Fibroblast of lung (primary cell): ENCODE data around the gene ADGRF3. TPM values are rescaled to one million over a fixed set of nuclear protein-coding genes. Genes with fewer than 3 reads are reported as not detected.
"Not testable (repeated sequence)": the region's sequence is repeated elsewhere in the genome, so short reads cannot be mapped to it uniquely, and the experiment has no call there.

ENCODE experiments used
- DNase-seq, 2 donors: peaks; one replicate each; pipeline versions ENCODE4 v3.0.0 to v3.0.0-alpha.2; 2010; ENCODE audit warnings: low read depth in 2 of 2
- H2AFZ ChIP-seq: 2 replicates; pipeline ENCODE4 v1.5.1; 2012; ENCODE audit warnings: low read length, control low read depth, inconsistent platforms
- H3K27ac ChIP-seq: 2 replicates; pipeline ENCODE4 v1.5.1; 2011; ENCODE audit warnings: low read length, control low read depth; ENCODE audit not compliant: insufficient read depth
- H3K27me3 ChIP-seq: 2 replicates; pipeline ENCODE4 v1.5.1; 2011; ENCODE audit warnings: mild to moderate bottlenecking, low read length; ENCODE audit not compliant: control insufficient read depth, insufficient read depth
- H3K36me3 ChIP-seq: 2 replicates; pipeline ENCODE4 v1.5.1; 2011; ENCODE audit warnings: low read length; ENCODE audit not compliant: control insufficient read depth, insufficient read depth
- H3K4me1 ChIP-seq: 2 replicates; pipeline ENCODE4 v1.5.1; 2011; ENCODE audit warnings: low read length; ENCODE audit not compliant: control insufficient read depth, insufficient read depth; ENCODE audit errors: extremely low read depth
- H3K4me2 ChIP-seq: 2 replicates; pipeline ENCODE4 v1.5.1; 2011; ENCODE audit warnings: low read length, control low read depth; ENCODE audit not compliant: insufficient read depth; ENCODE audit errors: extremely low read depth
- H3K4me3 ChIP-seq, 4 experiments: fragments of 200-600 bp in 1 of 4; sonication (generic) in 1 of 4; replicated peaks in 1 of 4; 2 replicates each; pipeline ENCODE4 v1.5.1; 2011 to 2016; ENCODE audit warnings: low read length in 4 of 4, low read depth in 3 of 4, mild to moderate bottlenecking in 3 of 4, control low read depth in 2 of 4, inconsistent platforms in 1 of 4, mixed read lengths in 1 of 4; ENCODE audit not compliant: insufficient read depth in 1 of 4; ENCODE audit errors: control extremely low read depth in 1 of 4
- H3K79me2 ChIP-seq: 2 replicates; pipeline ENCODE4 v1.5.1; 2012; ENCODE audit warnings: mild to moderate bottlenecking, low read length, inconsistent platforms; ENCODE audit not compliant: control insufficient read depth, insufficient read depth
- H3K9ac ChIP-seq: 2 replicates; pipeline ENCODE4 v1.5.1; 2011; ENCODE audit warnings: mild to moderate bottlenecking, low read length, control low read depth; ENCODE audit not compliant: insufficient read depth
- H3K9me3 ChIP-seq: 2 replicates; pipeline ENCODE4 v1.5.1; 2012; ENCODE audit warnings: low read depth, low read length; ENCODE audit not compliant: control insufficient read depth, insufficient read depth
- H4K20me1 ChIP-seq: 2 replicates; pipeline ENCODE4 v1.5.1; 2011; ENCODE audit warnings: low read length; ENCODE audit not compliant: control insufficient read depth, insufficient read depth; ENCODE audit errors: extremely low read depth
- EZH2 ChIP-seq: IDR thresholded peaks from 2 replicates; pipeline ENCODE4 v1.5.1; 2012; ENCODE audit warnings: low read length, control low read depth, mild to moderate bottlenecking; ENCODE audit errors: missing control alignments
- polyA plus RNA-seq, 2 donors: library from polyadenylated mRNA; depleted of rRNA in 1 of 2; stranded (reverse) in 1 of 2; unstranded in 1 of 2; fragments of >200 nt; gene quantifications; 2 replicates each; pipeline ENCODE4 v1.2.1, GENCODE V29; 2011 to 2012; ENCODE audit warnings: missing spikeins in 1 of 2
- total RNA-seq: library from RNA; depleted of rRNA; stranded (reverse); fragments of >200 nt; gene quantifications from 2 replicates; pipeline ENCODE4 v1.2.1, GENCODE V29; 2014
- TF ChIP-seq, protein P1 (sequence below), 2 donors: IDR thresholded peaks in 1 of 2; conservative IDR thresholded peaks in 1 of 2; 1 replicate in 1 of 2; 2 replicates in 1 of 2; pipeline ENCODE4 v1.5.1; 2011 to 2012; ENCODE audit warnings: low read length in 2 of 2, control low read depth in 1 of 2, inconsistent platforms in 1 of 2, low read depth in 1 of 2, mild to moderate bottlenecking in 1 of 2

ADGRF3 gene
- total and polyA plus RNA-seq, 2 donors (not counting 1 experiment from before 2014, with no cell fraction given) = under 0.01 to 0.06 TPM

DNA sequence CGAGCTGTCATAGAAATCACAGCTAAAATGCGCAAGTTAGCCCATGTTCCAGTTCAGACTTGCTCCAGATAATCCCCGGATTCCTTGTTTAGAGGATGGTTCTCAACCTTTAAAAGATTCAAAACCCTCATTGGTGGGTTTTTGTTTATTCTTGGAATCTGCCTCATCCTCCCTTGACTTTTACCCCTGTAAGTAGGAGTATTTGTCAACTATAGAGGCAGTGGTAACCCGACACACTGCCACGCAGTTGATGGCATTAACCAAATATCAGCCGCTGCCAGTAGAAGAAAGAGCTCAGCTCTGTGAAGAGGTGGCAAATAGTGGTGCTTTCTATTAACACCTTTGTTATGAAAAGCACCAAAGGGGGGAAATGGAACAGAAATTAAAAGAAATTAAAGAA, 41.0 kb downstream of the ADGRF3 start:
- no peaks in the 10 kb centered on the region for H3K79me2 ChIP-seq
- H3K4me1 ChIP-seq = peaks cover 1% of the 10 kb centered on the region
- no peaks in the 10 kb centered on the region for H3K9me3 ChIP-seq
- H4K20me1 ChIP-seq = no peaks in the 10 kb centered on the region
- H3K9ac ChIP-seq = no peak overlapping the region
- no peaks in the 10 kb centered on the region for H3K27me3 ChIP-seq
- no peak for DNase-seq
- H3K27ac ChIP-seq = no peak overlapping the region
- TF ChIP-seq EZH2 = no peak
- TF ChIP-seq, protein P1, sequence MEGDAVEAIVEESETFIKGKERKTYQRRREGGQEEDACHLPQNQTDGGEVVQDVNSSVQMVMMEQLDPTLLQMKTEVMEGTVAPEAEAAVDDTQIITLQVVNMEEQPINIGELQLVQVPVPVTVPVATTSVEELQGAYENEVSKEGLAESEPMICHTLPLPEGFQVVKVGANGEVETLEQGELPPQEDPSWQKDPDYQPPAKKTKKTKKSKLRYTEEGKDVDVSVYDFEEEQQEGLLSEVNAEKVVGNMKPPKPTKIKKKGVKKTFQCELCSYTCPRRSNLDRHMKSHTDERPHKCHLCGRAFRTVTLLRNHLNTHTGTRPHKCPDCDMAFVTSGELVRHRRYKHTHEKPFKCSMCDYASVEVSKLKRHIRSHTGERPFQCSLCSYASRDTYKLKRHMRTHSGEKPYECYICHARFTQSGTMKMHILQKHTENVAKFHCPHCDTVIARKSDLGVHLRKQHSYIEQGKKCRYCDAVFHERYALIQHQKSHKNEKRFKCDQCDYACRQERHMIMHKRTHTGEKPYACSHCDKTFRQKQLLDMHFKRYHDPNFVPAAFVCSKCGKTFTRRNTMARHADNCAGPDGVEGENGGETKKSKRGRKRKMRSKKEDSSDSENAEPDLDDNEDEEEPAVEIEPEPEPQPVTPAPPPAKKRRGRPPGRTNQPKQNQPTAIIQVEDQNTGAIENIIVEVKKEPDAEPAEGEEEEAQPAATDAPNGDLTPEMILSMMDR (conservative IDR thresholded peaks at IDR 0.05 in 1 of 2, IDR thresholded peaks at IDR 0.05 in 1 of 2; ENCODE audit: low read depth in 1 of 2, low read length in 2 of 2) = no peak
- no peak overlapping the region for H3K4me2 ChIP-seq
- no peaks in the 10 kb centered on the region for H3K36me3 ChIP-seq
- no peak overlapping the region for H3K4me3 ChIP-seq
- no peak overlapping the region for H2AFZ ChIP-seq

DNA sequence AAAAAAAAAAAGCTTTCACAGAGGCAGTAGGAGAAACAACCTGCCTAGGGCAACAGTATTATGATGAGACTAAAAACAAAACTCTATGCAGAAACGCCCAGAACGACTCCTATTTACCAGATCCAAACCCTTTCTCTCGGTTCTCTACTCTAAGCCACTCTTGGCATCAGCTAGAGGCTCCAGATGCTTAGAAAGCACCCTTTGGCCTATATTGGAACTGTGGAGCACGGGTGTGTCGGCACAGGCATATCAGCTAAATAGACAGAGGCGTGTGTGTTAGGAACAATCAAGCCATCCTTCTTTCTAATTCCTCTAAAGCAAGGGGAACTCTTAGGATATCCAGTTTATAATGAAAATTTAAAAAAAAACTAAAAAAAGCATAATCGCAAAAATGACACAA, 41.5 kb downstream of the ADGRF3 start:
- not testable (repeated sequence) for H3K79me2 ChIP-seq, H3K9ac ChIP-seq, H3K36me3 ChIP-seq, H3K27me3 ChIP-seq, H3K4me1 ChIP-seq, H3K4me3 ChIP-seq, H2AFZ ChIP-seq, DNase-seq, H3K27ac ChIP-seq, H4K20me1 ChIP-seq, H3K4me2 ChIP-seq, H3K9me3 ChIP-seq

DNA sequence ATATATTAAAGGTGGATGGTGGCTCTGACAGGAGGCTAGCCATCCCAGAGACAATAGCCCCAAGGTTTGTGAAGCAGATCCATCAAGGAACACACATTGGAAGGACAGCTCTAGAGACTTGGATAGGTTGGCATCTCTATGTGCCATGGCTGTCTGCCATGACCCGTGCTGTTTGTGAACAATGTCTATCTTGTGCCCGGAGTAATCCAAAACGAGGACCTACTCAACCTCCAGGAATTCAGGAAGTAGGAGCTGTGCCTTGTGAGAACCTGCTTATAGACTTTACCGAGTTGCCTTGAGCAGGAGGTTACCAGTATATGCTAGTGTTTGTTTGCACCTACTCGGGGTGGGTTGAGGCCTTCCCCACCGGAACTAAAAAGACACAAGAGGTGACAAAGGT, 43.7 kb downstream of the ADGRF3 start:
- Histone ChIP-seq H3K36me3 (no peaks in the 10 kb centered on the region), H3K9ac (no peak overlapping the region), H4K20me1 (no peaks in the 10 kb centered on the region), H3K4me3 (no peak overlapping the region), H3K27ac (no peak overlapping the region), H2AFZ (no peak overlapping the region), H3K4me1 (peaks cover 5% of the 10 kb centered on the region), H3K79me2 (no peaks in the 10 kb centered on the region), H3K9me3 (no peaks in the 10 kb centered on the region), H3K27me3 (no peaks in the 10 kb centered on the region), H3K4me2 (no peak overlapping the region)
- DNase-seq = peak in 1 of 2 donors; percentile 7
- no peak for TF ChIP-seq EZH2

DNA sequence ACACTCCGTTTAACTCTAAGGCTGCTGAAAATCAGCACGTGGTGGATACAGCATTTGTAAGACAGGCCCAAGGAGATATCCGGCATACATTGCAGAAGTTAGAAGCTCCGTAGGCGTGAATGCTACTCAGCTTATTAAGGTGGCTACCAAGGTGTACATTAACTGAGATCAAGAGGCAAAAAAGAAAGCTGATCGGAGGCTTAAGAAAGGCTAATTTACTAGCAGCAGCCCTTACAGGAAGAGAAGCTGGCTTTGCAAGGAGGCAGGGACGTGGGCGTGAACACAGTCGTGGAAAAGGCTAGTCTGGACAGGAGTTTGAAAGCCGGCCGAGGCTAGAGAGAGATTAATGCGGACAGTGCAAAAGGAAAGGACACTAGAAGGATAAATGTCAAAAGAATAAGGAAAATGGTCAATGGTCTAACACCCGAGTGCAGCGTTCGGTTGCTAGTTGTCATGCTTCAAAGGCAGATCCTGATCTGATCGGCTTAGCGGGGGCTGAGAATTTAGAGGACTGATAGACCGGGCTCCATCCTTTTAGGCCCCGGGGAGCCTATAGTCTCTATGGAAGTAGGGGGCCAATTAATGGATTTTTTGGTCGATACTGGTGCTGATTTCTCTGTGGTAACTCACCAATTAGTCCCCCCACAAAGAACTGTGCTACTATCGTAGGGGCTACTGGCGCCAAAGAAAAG, 46.2 kb downstream of the ADGRF3 start:
- peak overlapping the region; percentile 33 for H3K9ac ChIP-seq
- H3K9me3 ChIP-seq = no peaks in the 10 kb centered on the region
- H3K4me2 ChIP-seq = peak overlapping the region; percentile 92
- H3K27ac ChIP-seq = peak overlapping the region; percentile 67
- no peaks in the 10 kb centered on the region for H4K20me1 ChIP-seq
- no peaks in the 10 kb centered on the region for H3K79me2 ChIP-seq
- TF ChIP-seq EZH2 = no peak
- TF ChIP-seq, protein P1 (conservative IDR thresholded peaks at IDR 0.05 in 1 of 2, IDR thresholded peaks at IDR 0.05 in 1 of 2; ENCODE audit: low read depth in 1 of 2, low read length in 2 of 2) = no peak
- peak in 1 of 2 donors; percentile 52 for DNase-seq
- no peaks in the 10 kb centered on the region for H3K27me3 ChIP-seq
- H2AFZ ChIP-seq = peak overlapping the region; percentile 96
- peak overlapping the region in 2 of 4 experiments; percentile 63 to 67 for H3K4me3 ChIP-seq
- H3K4me1 ChIP-seq = peaks cover 5% of the 10 kb centered on the region
- no peaks in the 10 kb centered on the region for H3K36me3 ChIP-seq
